Breast epithelium (tissue), 4 donors: ENCODE results near the gene FOCAD. TPM values are rescaled to one million over a fixed set of nuclear protein-coding genes. Genes with fewer than 3 reads are reported as not detected.

Experiments used
- DNase-seq, 2 donors: peaks; one replicate each; pipeline ENCODE4 v3.0.0-alpha.2; 2019; ENCODE audit warnings: low spot score in 2 of 2
- H3K27ac ChIP-seq, 2 donors: fragments of 200-600 bp; sonication (generic) in 1 of 2; one replicate each; pipeline ENCODE4 v1.5.1; 2016 to 2019; ENCODE audit warnings: mild to moderate bottlenecking in 1 of 2
- H3K27me3 ChIP-seq, 2 donors: fragments of 200-600 bp; sonication (generic) in 1 of 2; one replicate each; pipeline versions ENCODE4 v1.5.1 to v1.6.0; 2017 to 2019; ENCODE audit warnings: control low read depth in 1 of 2, mild to moderate bottlenecking in 1 of 2
- H3K36me3 ChIP-seq: fragments of 200-600 bp; one replicate; pipeline ENCODE4 v1.5.1; 2019
- H3K4me1 ChIP-seq, 2 donors: fragments of 200-600 bp; sonication (generic); one replicate each; pipeline ENCODE4 v1.5.1; 2016 to 2019; ENCODE audit warnings: control low read depth in 1 of 2
- H3K4me3 ChIP-seq, 3 donors: fragments of 200-600 bp; sonication (generic); 1 replicate in 2 of 3; 2 replicates in 1 of 3; pipeline ENCODE4 v1.5.1; 2016 to 2019; ENCODE audit warnings: mild to moderate bottlenecking in 3 of 3, moderate library complexity in 2 of 3
- H3K9me3 ChIP-seq, 2 donors: fragments of 200-600 bp; sonication (generic) in 1 of 2; one replicate each; pipeline ENCODE4 v1.5.1; 2016 to 2019; ENCODE audit warnings: control low read depth in 1 of 2
- POLR2A ChIP-seq: fragments of 450-650 bp; IDR thresholded peaks from one replicate; pipeline ENCODE4 v1.6.1; 2016; ENCODE audit warnings: antibody characterized with exemption, mild to moderate bottlenecking, moderate library complexity
- POLR2AphosphoS5 ChIP-seq, 3 donors: sonication (generic); formaldehyde crosslinking; IDR thresholded peaks; one replicate each; pipeline ENCODE4 v1.6.1; 2017; ENCODE audit warnings: antibody characterized with exemption in 3 of 3
- intact Hi-C: fragments of 100-400 bp; cut with DNase I; formaldehyde crosslinking; loops from one replicate; pipeline ENCODE4 v1.15.1; 2023; ENCODE audit warnings: low total_unique reads
- total RNA-seq, 3 donors: library from RNA; depleted of rRNA; stranded (reverse); fragments of >200 nt; gene quantifications; one replicate each; pipeline ENCODE4 v1.1.0, GENCODE V29; 2016
- TF ChIP-seq, protein P1 (sequence below), 3 donors: fragments of 450-650 bp; IDR thresholded peaks; one replicate each; pipeline ENCODE4 v1.5.1; 2016 to 2017; ENCODE audit warnings: antibody characterized with exemption in 3 of 3, mild to moderate bottlenecking in 3 of 3, moderate library complexity in 3 of 3

The FOCAD gene
- total RNA-seq, 3 donors from 2014 or later, result 23.4 to 48.1 (median 36.7) TPM

GRCh38 chr9:20790721-20791120 lies 106.7 kb downstream of the FOCAD start:
- H3K9me3 ChIP-seq, result no peaks in the 10 kb centered on the region
- no peaks in the 10 kb centered on the region for H3K27me3 ChIP-seq
- no peaks in the 10 kb centered on the region for H3K4me1 ChIP-seq
- H3K4me3 ChIP-seq, result no peak overlapping the region
- intact Hi-C loops, result loop anchor here (5.0 kb wide), 1 partner anchor 818 kb away; no protein-coding TSS in a partner anchor
- H3K27ac ChIP-seq, result no peak overlapping the region
- DNase-seq, result no peak
- no peaks in the 10 kb centered on the region for H3K36me3 ChIP-seq
- TF ChIP-seq POLR2A (no peak), POLR2AphosphoS5 (IDR thresholded peaks at IDR 0.05) (no peak)
- TF ChIP-seq, protein P1, sequence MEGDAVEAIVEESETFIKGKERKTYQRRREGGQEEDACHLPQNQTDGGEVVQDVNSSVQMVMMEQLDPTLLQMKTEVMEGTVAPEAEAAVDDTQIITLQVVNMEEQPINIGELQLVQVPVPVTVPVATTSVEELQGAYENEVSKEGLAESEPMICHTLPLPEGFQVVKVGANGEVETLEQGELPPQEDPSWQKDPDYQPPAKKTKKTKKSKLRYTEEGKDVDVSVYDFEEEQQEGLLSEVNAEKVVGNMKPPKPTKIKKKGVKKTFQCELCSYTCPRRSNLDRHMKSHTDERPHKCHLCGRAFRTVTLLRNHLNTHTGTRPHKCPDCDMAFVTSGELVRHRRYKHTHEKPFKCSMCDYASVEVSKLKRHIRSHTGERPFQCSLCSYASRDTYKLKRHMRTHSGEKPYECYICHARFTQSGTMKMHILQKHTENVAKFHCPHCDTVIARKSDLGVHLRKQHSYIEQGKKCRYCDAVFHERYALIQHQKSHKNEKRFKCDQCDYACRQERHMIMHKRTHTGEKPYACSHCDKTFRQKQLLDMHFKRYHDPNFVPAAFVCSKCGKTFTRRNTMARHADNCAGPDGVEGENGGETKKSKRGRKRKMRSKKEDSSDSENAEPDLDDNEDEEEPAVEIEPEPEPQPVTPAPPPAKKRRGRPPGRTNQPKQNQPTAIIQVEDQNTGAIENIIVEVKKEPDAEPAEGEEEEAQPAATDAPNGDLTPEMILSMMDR (IDR thresholded peaks at IDR 0.05), result no peak

- Histone ChIP-seq H3K36me3 (no peaks in the 10 kb centered on the region), H3K4me1 (no peaks in the 10 kb centered on the region), H3K27me3 (no peaks in the 10 kb centered on the region), H3K4me3 (no peak overlapping the region), H3K27ac (no peak overlapping the region), H3K9me3 (no peaks in the 10 kb centered on the region)
- TF ChIP-seq POLR2A, result no peak
- TF ChIP-seq, protein P1 (IDR thresholded peaks at IDR 0.05), result no peak
- intact Hi-C loops, result loop anchor here (5.0 kb wide), 1 partner anchor 819 kb away; no protein-coding TSS in a partner anchor
- DNase-seq, result no peak
Observed at GRCh38 chr9:20791682-20792081, 107.6 kb downstream of the FOCAD start.

DNA sequence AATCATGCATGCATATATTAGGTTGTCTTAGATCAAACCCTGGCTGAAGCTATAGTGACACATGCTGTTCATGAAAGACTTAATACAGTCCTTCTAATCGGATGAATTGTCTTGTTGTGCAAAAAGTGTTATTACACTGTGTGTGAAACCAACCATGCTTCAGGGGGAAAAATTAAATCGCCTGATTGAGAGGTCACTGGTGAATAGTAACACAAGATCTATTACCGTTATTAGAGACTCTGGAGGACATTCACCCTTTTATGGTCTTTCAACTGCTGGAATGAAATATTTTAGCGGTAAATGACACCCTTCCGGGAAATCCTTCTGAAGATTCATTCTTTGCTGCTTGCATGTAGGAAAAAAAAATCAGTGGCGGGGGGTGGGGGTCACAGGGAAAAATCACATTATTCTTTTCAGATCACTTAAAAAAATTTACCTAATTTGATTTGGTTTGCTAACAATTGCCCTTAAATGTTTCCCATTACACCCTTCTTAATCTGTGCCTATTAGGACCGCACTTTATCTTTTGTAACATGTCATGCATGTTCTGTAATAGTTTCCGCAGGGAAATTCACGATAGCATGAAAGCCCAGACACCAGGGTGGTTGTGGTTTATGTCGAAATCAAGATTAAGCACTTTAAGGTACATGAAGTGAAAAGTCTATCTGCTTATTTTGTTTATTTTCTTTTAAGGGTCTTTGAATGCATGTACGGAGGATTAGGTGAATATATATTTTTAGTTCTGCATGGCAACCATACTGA lies 120.6 kb downstream of the FOCAD start:
- DNase-seq, result no peak
- intact Hi-C loops, result no loop called here
- Histone ChIP-seq H3K27me3 (no peaks in the 10 kb centered on the region), H3K4me3 (no peak overlapping the region), H3K36me3 (no peaks in the 10 kb centered on the region), H3K27ac (no peak overlapping the region), H3K9me3 (no peaks in the 10 kb centered on the region), H3K4me1 (no peaks in the 10 kb centered on the region)
- TF ChIP-seq POLR2A (no peak), POLR2AphosphoS5 (IDR thresholded peaks at IDR 0.05) (no peak)
- TF ChIP-seq, protein P1 (IDR thresholded peaks at IDR 0.05), result no peak

DNA sequence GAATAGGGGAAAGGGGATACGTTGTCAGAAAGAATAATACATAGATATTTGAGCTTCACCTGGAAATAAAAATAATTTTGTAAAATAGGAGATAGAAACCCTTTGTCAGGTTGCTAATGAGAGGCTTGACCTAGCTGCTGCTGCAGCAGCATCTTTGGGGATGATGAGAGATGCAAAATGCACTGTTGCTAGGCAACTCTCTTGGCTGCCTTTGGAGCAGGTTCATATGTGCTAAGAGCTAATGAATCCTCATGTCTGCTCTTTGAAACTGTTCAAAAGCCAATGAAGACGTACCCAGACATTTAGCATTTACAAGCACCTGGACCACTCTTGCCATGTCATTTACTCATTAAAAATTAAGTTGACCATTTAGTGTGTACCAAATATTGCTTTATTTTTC lies 121.7 kb downstream of the FOCAD start:
- Histone ChIP-seq H3K4me1 (no peaks in the 10 kb centered on the region), H3K27me3 (no peaks in the 10 kb centered on the region), H3K9me3 (no peaks in the 10 kb centered on the region), H3K27ac (no peak overlapping the region), H3K36me3 (no peaks in the 10 kb centered on the region), H3K4me3 (no peak overlapping the region)
- TF ChIP-seq POLR2A, result no peak
- TF ChIP-seq, protein P1 (IDR thresholded peaks at IDR 0.05), result no peak
- TF ChIP-seq POLR2AphosphoS5 (IDR thresholded peaks at IDR 0.05), result no peak
- DNase-seq, result no peak
- intact Hi-C loops, result no loop called here

GRCh38 chr9:20808002-20808401 lies 123.9 kb downstream of the FOCAD start:
- Histone ChIP-seq H3K36me3 (no peaks in the 10 kb centered on the region), H3K27ac (no peak overlapping the region), H3K9me3 (no peaks in the 10 kb centered on the region), H3K27me3 (no peaks in the 10 kb centered on the region), H3K4me3 (no peak overlapping the region), H3K4me1 (no peaks in the 10 kb centered on the region)
- TF ChIP-seq POLR2A (no peak), POLR2AphosphoS5 (IDR thresholded peaks at IDR 0.05) (no peak)
- TF ChIP-seq, protein P1 (IDR thresholded peaks at IDR 0.05), result no peak
- intact Hi-C loops, result no loop called here
- DNase-seq, result no peak
